Measurements from ENCODE around the gene APMAP.

GRCh38 chr20:24977336-24977735 is 15.2 kb downstream of the APMAP start:
- TF ChIP-seq POLR2A (IDR thresholded peaks at IDR 0.05) (no peak), CTCF (IDR thresholded peaks at IDR 0.05) (no peak), EP300 (IDR thresholded peaks at IDR 0.05) (no peak)

All from ovary (tissue), 3 donors.